Pancreas (tissue), 10 donors: ENCODE results near the gene NAV1. TPM values are rescaled to one million over a fixed set of nuclear protein-coding genes. Genes with fewer than 3 reads are reported as not detected.

Experiments
- ATAC-seq, 4 donors: fragments of 200-7000 bp; cut with Tn5 transposase; one replicate each; pipeline versions ENCODE4 v1.8.0 to v1.9.1; 2020; ENCODE audit warnings: mild to moderate bottlenecking in 4 of 4, moderate library complexity in 4 of 4
- DNase-seq, 6 donors: peaks; one replicate each; pipeline ENCODE4 v3.0.0-alpha.2; 2020
- FAIRE-seq: peaks from 2 replicates; lab custom pipeline; 2012; peaks lifted over from hg19 to GRCh38; lab: Jason Lieb, UNC
- H3K27ac ChIP-seq, 4 donors: fragments of 200-600 bp; sonication (generic); 1 replicate in 3 of 4; 2 replicates in 1 of 4; pipeline versions ENCODE4 v1.5.0 to v1.8.0; 2020
- H3K27me3 ChIP-seq, 4 donors: fragments of 200-600 bp; one replicate each; pipeline ENCODE4 v1.8.0; 2021
- H3K36me3 ChIP-seq, 3 donors: fragments of 200-600 bp; sonication (generic) in 1 of 3; one replicate each; pipeline versions ENCODE4 v1.5.0 to v1.8.0; 2020 to 2021
- H3K4me1 ChIP-seq, 3 donors: fragments of 200-600 bp; one replicate each; pipeline ENCODE4 v1.8.0; 2021
- H3K4me3 ChIP-seq, 4 donors: fragments of 200-600 bp; sonication (generic) in 2 of 4; one replicate each; pipeline versions ENCODE4 v1.5.0 to v1.8.0; 2020 to 2021
- H3K9me3 ChIP-seq, 4 donors: fragments of 200-600 bp; one replicate each; pipeline ENCODE4 v1.8.0; 2021
- CTCF ChIP-seq, 4 donors: fragments of 200-600 bp; sonication (generic) in 3 of 4; IDR thresholded peaks; one replicate each; pipeline versions ENCODE4 v1.5.0 to v1.8.0; 2021; ENCODE audit warnings: antibody characterized with exemption in 4 of 4
- WGBS, 2 donors: extraction: QIAGEN DNeasy Blood & Tissue Kit; methylation state at CpG; one replicate each; pipeline ENCODE4 v1.1.7; 2013; 5-methylcytosine and 5-hydroxymethylcytosine counted together
- intact Hi-C, 3 donors: fragments of 100-400 bp; cut with DNase I; formaldehyde crosslinking; loops; one replicate each; pipeline versions ENCODE4 v1.11.1 to v1.14.2; 2022
- polyA plus RNA-seq, 2 donors: library from polyadenylated mRNA; stranded (reverse); fragments of 200-250 nt; gene quantifications; one replicate each; pipeline ENCODE4 v1.2.3, GENCODE V29; 2013
- total RNA-seq, 6 donors: library from RNA; stranded (reverse); fragmentation: NEBNext Ultra II Directional in 4 of 6; extraction: Animal tissue kit (Norgen Biotek cat#: 25700) in 4 of 6; gene quantifications; one replicate each; pipeline versions ENCODE4 v1.2.1 to v1.2.4, GENCODE V29; 2021 to 2023
- donor health status: healthy with polysubstance abuse.
- donor health status: DM: no; HTN: no; CAD: no; lungs with moderate emphysema.
- donor health status: DM: no; HTN: no; CAD: no.
- donor health status: control.
- donor health status: control.
- donor health status: Bipolar disorder and iron deficiency.
- donor health status: DM: yes; HTN: yes; CAD: no.
- donor health status: DM: no; HTN: no; CAD: no.
- donor health status: DM: no; HTN: no; CAD: no.
- donor health status: DM: yes; HTN: yes; CAD: no.

The NAV1 gene
- total and polyA plus RNA-seq, 8 donors, result 5.6 to 13.6 (median 7.3) TPM

GRCh38 chr1:201586806-201587205, 47.9 kb downstream of the NAV1 start:
- DNase-seq (no peak), FAIRE-seq (no peak), ATAC-seq (no peak)
- no peak for TF ChIP-seq CTCF (IDR thresholded peaks at IDR 0.05)
- Histone ChIP-seq H3K4me1 (no peaks in the 10 kb centered on the region), H3K9me3 (no peaks in the 10 kb centered on the region), H3K36me3 (no peaks in the 10 kb centered on the region), H3K4me3 (no peak overlapping the region), H3K27me3 (no peaks in the 10 kb centered on the region), H3K27ac (no peak overlapping the region)
- intact Hi-C loops, result no loop called here
- 90 to 96% methylated on average over 5 of the region's 5 CpGs for WGBS, 2 donors

DNA sequence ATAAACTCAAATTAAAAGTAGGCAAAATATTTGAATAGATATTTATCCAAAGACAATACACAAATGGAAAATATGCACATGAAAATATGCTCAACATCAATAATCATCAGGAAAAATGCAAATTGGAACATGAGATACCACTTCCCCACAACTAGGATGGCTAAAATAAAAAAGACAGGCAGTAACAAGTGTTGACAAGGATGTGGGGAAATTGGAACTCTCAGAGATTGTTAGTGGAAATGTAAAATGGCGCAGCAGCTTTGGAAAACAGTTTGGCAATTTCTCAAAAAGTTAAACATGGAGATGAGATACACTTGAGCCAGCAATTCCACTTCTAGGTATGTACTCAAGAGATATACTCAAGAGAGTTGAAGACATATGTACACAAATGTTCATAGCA, 48.8 kb downstream of the NAV1 start:
- H3K27me3 ChIP-seq, result no peaks in the 10 kb centered on the region
- no peaks in the 10 kb centered on the region for H3K4me1 ChIP-seq
- no peak overlapping the region for H3K4me3 ChIP-seq
- no peaks in the 10 kb centered on the region for H3K36me3 ChIP-seq
- ATAC-seq (no peak), FAIRE-seq (no peak), DNase-seq (no peak)
- WGBS, 2 donors, result 95 to 100% methylated on average over 1 of the region's 1 CpG
- H3K27ac ChIP-seq, result no peak overlapping the region
- intact Hi-C loops, result no loop called here
- H3K9me3 ChIP-seq, result no peaks in the 10 kb centered on the region
- TF ChIP-seq CTCF (IDR thresholded peaks at IDR 0.05), result no peak

Other genes starting within 250 kb of the NAV1 start
- gene TNNT2, start 161.4 kb upstream of the NAV1 start, total RNA-seq, result 1 to 10 TPM in 2 of 6 donors, under 1 TPM in 4; 0.06 to 3.0 (median 0.70) TPM
- 1 to 10 TPM; 2.4 to 7.0 TPM for gene TNNT2, start 161.4 kb upstream of the NAV1 start, polyA plus RNA-seq
- 10 to 100 TPM; 28.7 to 62.5 (median 44.3) TPM for gene LAD1, start 139.8 kb upstream of the NAV1 start, total RNA-seq
- 10 to 100 TPM; 37.3 to 56.3 TPM for gene LAD1, start 139.8 kb upstream of the NAV1 start, polyA plus RNA-seq
- not detected for gene TNNI1, start 117.4 kb upstream of the NAV1 start, total RNA-seq
- under 1 TPM; 0.04 to 0.63 TPM for gene TNNI1, start 117.4 kb upstream of the NAV1 start, polyA plus RNA-seq
- gene PHLDA3, start 69.9 kb upstream of the NAV1 start, total RNA-seq, result 10 to 100 TPM in 4 of 6 donors, 1 to 10 TPM in 2; 8.6 to 24.4 (median 15.7) TPM
- 10 to 100 TPM; 10.8 to 11.9 TPM for gene PHLDA3, start 69.9 kb upstream of the NAV1 start, polyA plus RNA-seq
- gene CSRP1, start 32.0 kb upstream of the NAV1 start, total RNA-seq, result 10 to 100 TPM; 49.6 to 91.9 (median 54.8) TPM
- gene CSRP1, start 32.0 kb upstream of the NAV1 start, polyA plus RNA-seq, result 100 to 1,000 TPM in 1 of 2 donors, 10 to 100 TPM in 1; 91.9 to 103 TPM